Left ventricle myocardium inferior (tissue), 1 donor: ENCODE data around the gene GNAI1. TPM values are rescaled to one million over a fixed set of nuclear protein-coding genes. Genes with fewer than 3 reads are reported as not detected.

ENCODE experiments used
- DNase-seq: peaks from one replicate; pipeline ENCODE4 v3.0.0-alpha.2; 2020
- H3K27ac ChIP-seq: fragments of 200-600 bp; replicated peaks from 2 replicates; pipeline ENCODE4 v1.8.0; 2021
- H3K27me3 ChIP-seq: fragments of 200-600 bp; 2 replicates; pipeline ENCODE4 v1.8.0; 2021; ENCODE audit warnings: low read depth
- H3K36me3 ChIP-seq: fragments of 200-600 bp; 2 replicates; pipeline ENCODE4 v1.8.0; 2021
- H3K4me1 ChIP-seq: fragments of 200-600 bp; 2 replicates; pipeline ENCODE4 v1.8.0; 2021
- H3K4me3 ChIP-seq: fragments of 200-600 bp; 2 replicates; pipeline ENCODE4 v1.8.0; 2021; ENCODE audit warnings: mild to moderate bottlenecking, moderate library complexity
- H3K9me3 ChIP-seq: fragments of 200-600 bp; replicated peaks from 2 replicates; pipeline ENCODE4 v1.8.0; 2021
- intact Hi-C: fragments of 100-400 bp; cut with micrococcal nuclease; formaldehyde crosslinking; loops from one replicate; pipeline ENCODE4 v1.11.0; 2022
- total RNA-seq: library from RNA; stranded (reverse); fragmentation: NEBNext Ultra II Directional; extraction: Animal tissue kit (Norgen Biotek cat#: 25700); gene quantifications from one replicate; pipeline ENCODE4 v1.2.1, GENCODE V29; 2021
- TF ChIP-seq, protein P1 (sequence below): fragments of 200-600 bp; IDR thresholded peaks from 2 replicates; pipeline ENCODE4 v1.8.0; 2021; ENCODE audit warnings: antibody characterized with exemption, mild to moderate bottlenecking, borderline replicate concordance
- donor health status: DM: no; HTN: yes; CAD: no; lungs with severe emphysema.

GNAI1 gene
- total RNA-seq, 1 donor from 2014 or later, result 14.5 TPM

DNA sequence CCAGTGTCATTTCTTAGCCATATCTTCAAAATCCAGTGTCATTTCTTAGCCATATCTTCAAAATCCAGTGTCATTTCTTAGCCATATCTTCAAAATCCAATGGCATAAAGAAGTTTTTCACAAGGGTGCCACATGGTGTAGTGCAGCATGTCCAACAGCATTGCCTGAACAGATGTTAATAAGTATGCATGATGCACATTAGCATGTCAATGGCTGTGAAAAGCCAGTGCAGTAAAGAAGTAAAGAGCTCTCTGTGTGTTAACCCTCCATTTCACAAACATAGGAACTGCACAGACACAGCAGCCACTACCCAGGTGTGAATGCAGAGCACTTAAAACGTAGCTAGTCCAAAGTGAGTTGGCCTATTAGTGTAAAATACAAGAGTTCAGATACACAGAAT, 89.8 kb downstream of the GNAI1 start:
- intact Hi-C loops, result no loop called here
- H3K9me3 ChIP-seq, result no peaks in the 10 kb centered on the region
- TF ChIP-seq, protein P1, sequence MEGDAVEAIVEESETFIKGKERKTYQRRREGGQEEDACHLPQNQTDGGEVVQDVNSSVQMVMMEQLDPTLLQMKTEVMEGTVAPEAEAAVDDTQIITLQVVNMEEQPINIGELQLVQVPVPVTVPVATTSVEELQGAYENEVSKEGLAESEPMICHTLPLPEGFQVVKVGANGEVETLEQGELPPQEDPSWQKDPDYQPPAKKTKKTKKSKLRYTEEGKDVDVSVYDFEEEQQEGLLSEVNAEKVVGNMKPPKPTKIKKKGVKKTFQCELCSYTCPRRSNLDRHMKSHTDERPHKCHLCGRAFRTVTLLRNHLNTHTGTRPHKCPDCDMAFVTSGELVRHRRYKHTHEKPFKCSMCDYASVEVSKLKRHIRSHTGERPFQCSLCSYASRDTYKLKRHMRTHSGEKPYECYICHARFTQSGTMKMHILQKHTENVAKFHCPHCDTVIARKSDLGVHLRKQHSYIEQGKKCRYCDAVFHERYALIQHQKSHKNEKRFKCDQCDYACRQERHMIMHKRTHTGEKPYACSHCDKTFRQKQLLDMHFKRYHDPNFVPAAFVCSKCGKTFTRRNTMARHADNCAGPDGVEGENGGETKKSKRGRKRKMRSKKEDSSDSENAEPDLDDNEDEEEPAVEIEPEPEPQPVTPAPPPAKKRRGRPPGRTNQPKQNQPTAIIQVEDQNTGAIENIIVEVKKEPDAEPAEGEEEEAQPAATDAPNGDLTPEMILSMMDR, result no peak
- no peaks in the 10 kb centered on the region for H3K36me3 ChIP-seq
- H3K27ac ChIP-seq, result no peak overlapping the region
- H3K27me3 ChIP-seq, result no peaks in the 10 kb centered on the region
- no peak overlapping the region for H3K4me3 ChIP-seq
- peaks cover 11% of the 10 kb centered on the region for H3K4me1 ChIP-seq
- DNase-seq, result no peak

DNA sequence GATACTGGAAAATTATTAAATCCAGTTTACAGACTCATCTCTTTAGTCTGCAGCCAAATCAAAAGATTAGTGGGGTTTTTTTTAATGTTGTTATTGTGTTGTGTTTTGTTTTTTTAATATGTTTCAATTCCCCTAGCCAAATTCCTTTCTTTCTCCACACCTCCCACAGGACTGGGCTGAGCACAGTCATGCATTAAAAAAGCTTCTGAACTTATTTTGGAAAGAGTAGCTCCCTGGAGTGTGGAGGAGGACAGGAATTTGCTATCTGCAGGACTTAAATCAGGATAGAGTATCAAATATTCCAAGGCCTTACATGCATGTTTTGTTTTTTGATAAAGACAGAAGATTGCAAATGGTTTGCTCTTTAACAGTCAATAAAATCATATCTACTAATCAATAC, 90.7 kb downstream of the GNAI1 start:
- no peak for DNase-seq
- TF ChIP-seq, protein P1, result no peak
- H3K9me3 ChIP-seq, result no peaks in the 10 kb centered on the region
- H3K27me3 ChIP-seq, result no peaks in the 10 kb centered on the region
- no peak overlapping the region for H3K4me3 ChIP-seq
- no peaks in the 10 kb centered on the region for H3K36me3 ChIP-seq
- intact Hi-C loops, result no loop called here
- no peak overlapping the region for H3K27ac ChIP-seq
- H3K4me1 ChIP-seq, result peaks cover 11% of the 10 kb centered on the region

DNA sequence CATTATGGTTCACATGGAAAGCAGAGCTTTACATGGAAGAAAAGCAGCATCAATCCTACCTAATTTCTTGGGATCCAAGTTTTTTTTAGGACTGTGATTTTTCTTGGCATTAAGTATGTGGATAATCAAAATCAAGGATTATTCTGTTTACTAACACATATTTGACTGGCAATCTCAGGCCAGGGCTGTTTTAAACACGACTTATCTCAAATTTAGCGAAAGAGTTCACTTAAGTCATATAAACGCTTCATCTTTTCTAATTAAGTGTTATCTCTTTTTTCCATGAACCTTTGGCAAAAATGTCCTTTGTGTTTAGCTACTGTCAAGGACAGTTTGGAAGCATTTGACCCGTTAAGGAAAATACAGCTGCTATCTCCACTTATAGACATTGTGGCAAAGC, 92.0 kb downstream of the GNAI1 start:
- intact Hi-C loops, result no loop called here
- Histone ChIP-seq H3K36me3 (no peaks in the 10 kb centered on the region), H3K27me3 (no peaks in the 10 kb centered on the region), H3K9me3 (no peaks in the 10 kb centered on the region), H3K27ac (no peak overlapping the region), H3K4me3 (no peak overlapping the region), H3K4me1 (peaks cover 11% of the 10 kb centered on the region)
- DNase-seq, result no peak
- TF ChIP-seq, protein P1, result no peak

DNA sequence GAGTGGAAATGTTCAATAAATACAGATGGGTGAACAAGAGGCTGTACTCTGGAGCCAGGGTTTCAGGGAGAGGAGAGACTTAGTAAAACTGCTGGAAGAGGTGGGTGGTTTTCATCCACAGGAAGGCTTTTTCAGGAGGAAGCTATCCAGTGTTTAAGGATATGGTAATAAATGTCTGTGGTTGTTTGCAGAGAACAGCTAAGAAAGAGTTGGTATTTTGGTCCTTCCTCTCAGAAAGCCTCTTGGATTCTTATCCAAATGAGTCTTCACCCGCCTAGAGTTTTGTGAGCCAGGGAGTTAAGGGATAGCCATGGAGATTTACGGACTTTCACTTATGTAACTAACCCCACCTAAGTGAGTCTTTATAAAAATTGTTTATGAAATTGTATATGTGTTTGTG, 95.7 kb downstream of the GNAI1 start:
- H3K36me3 ChIP-seq, result no peaks in the 10 kb centered on the region
- H3K4me1 ChIP-seq, result peaks cover 2% of the 10 kb centered on the region
- H3K9me3 ChIP-seq, result no peaks in the 10 kb centered on the region
- no peak overlapping the region for H3K4me3 ChIP-seq
- intact Hi-C loops, result no loop called here
- TF ChIP-seq, protein P1, result no peak
- no peaks in the 10 kb centered on the region for H3K27me3 ChIP-seq
- no peak for DNase-seq
- no peak overlapping the region for H3K27ac ChIP-seq

DNA sequence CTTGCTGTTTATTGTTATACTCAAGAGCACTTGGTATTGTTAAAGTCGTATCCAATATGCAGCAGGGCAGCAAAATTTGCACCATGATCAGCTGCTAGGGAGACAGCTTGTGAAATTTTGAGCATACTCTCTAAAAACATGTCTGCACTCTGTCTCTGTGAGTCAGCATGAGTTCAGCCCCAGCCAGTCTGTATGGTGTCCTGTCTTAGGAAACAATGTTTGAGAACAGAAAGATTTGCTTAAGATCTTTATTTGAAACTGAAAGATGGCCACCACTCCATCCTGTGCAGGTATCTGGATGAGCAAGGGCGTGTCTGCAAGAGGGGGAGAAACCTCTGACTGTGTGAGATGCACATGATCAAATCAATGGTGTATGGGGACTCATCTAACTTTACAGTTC, 97.1 kb downstream of the GNAI1 start:
- H3K4me1 ChIP-seq, result no peaks in the 10 kb centered on the region
- H3K36me3 ChIP-seq, result no peaks in the 10 kb centered on the region
- no peak overlapping the region for H3K4me3 ChIP-seq
- no peaks in the 10 kb centered on the region for H3K27me3 ChIP-seq
- no peak for DNase-seq
- H3K27ac ChIP-seq, result no peak overlapping the region
- TF ChIP-seq, protein P1, result no peak
- intact Hi-C loops, result no loop called here
- H3K9me3 ChIP-seq, result no peaks in the 10 kb centered on the region
